ENCODE measurements around the gene BLOC1S1. TPM values are rescaled to one million over a fixed set of nuclear protein-coding genes. Genes with fewer than 3 reads are reported as not detected.
A peak's percentile ranks its signal among the peaks of the same experiment; 100 is the strongest.

BLOC1S1 gene
- total RNA-seq, 3 donors from 2014 or later, result 60.7 to 65.7 (median 61.7) TPM

GRCh38 chr12:55723516-55724225 is 7.8 kb downstream of the BLOC1S1 start:
- no peak for DNase-seq
- no peak for ATAC-seq
- no peaks in the 10 kb centered on the region for H3K27me3 Mint-ChIP-seq (ENCODE audit: low read depth)
- H3K9me3 Mint-ChIP-seq, result no peaks in the 10 kb centered on the region
- peaks cover 28% of the 10 kb centered on the region for H3K4me1 Mint-ChIP-seq (ENCODE audit: low read depth)
- no peak overlapping the region for H3K4me3 Mint-ChIP-seq
- H3K36me3 Mint-ChIP-seq (ENCODE audit: insufficient read depth), result peaks cover 6% of the 10 kb centered on the region

DNA sequence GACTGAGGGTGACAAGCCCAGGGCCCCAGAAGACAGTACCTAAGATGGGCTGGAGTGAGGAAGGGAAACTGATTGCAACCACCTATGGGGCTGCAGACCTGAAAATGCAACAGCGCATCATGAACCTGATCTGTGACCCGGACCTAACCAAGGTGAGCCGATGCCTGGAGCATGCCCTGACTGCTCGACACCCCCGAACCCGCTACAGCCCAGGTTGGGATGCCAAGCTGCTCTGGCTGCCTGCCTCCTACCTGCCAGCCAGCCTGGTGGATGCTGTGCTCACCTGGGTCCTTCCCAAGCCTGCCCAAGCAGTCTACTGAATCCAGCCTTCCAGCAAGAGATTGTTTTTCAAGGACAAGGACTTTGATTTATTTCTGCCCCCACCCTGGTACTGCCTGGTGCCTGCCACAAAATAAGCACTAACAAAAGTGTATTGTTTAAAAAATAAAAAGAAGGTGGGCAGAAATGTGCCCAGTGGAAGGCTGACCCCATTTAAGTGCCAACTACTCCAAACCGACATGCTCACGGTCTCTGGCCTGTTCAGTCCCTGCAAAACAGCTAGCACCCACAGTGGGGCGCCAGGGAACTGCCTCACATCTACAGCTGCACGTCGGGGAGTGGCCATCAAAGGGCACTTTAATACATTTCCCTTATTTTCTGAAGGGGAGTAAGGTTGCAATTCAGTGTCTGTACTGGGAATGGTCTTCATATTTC is 8.5 kb downstream of the BLOC1S1 start:
- ATAC-seq (peak in 1 of 2 donors; percentile 32), DNase-seq (peak; percentile 52)
- H3K27me3 Mint-ChIP-seq (ENCODE audit: low read depth), result no peaks in the 10 kb centered on the region
- H3K36me3 Mint-ChIP-seq (ENCODE audit: insufficient read depth), result peaks cover 6% of the 10 kb centered on the region
- H3K4me1 Mint-ChIP-seq (ENCODE audit: low read depth), result peaks cover 28% of the 10 kb centered on the region
- no peaks in the 10 kb centered on the region for H3K9me3 Mint-ChIP-seq
- no peak overlapping the region for H3K4me3 Mint-ChIP-seq

GRCh38 chr12:55724940-55725309 is 9.1 kb downstream of the BLOC1S1 start:
- DNase-seq (no peak), ATAC-seq (no peak)
- Mint-ChIP-seq H3K4me3 (no peak overlapping the region), H3K27me3 (ENCODE audit: low read depth) (no peaks in the 10 kb centered on the region), H3K9me3 (no peaks in the 10 kb centered on the region), H3K36me3 (ENCODE audit: insufficient read depth) (peaks cover 6% of the 10 kb centered on the region), H3K4me1 (ENCODE audit: low read depth) (peaks cover 34% of the 10 kb centered on the region)

DNA sequence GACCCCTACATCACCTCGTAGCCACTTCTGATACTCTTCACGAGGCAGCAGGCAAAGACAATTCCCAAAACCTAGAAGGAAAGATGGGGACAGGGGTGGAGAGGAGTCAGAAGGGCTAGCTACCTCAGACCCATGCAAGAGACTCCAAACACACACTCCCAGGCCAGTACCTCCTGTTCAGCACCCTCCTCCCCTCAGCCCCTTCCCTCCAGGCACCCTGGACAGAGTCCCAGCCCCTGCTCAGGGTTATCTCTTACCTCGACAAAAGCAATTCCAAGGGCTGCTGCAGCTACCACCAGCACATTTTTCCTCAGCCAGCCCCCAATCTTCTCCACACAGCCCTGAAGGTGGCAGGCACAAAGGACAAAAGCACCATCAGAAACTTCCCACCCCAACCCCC is 9.7 kb downstream of the BLOC1S1 start:
- Mint-ChIP-seq H3K4me1 (ENCODE audit: low read depth) (peaks cover 40% of the 10 kb centered on the region), H3K36me3 (ENCODE audit: insufficient read depth) (peaks cover 6% of the 10 kb centered on the region), H3K4me3 (no peak overlapping the region), H3K9me3 (no peaks in the 10 kb centered on the region), H3K27me3 (ENCODE audit: low read depth) (no peaks in the 10 kb centered on the region)
- ATAC-seq (no peak), DNase-seq (no peak)

DNA sequence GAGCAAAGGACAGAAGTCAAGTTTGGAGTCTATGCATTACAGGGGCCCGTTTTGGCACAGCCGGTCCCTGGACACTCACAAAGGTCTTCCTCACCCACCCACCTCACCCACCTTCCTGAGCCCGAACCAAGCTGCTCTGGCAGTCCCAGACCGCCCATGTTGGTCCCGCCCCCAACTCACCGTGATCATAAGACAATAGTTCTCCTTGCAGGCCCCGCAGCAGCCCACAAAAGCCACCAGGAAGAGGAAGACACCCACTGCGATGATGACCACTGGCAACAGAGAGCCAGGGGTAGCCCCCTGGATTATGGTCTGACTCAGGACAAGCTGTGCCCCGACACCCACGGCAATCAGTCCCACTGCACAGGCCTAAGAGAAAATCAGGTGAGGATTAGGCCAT is 11.1 kb downstream of the BLOC1S1 start:
- H3K4me1 Mint-ChIP-seq (ENCODE audit: low read depth), result peaks cover 41% of the 10 kb centered on the region
- DNase-seq, result no peak
- H3K27me3 Mint-ChIP-seq (ENCODE audit: low read depth), result no peaks in the 10 kb centered on the region
- H3K9me3 Mint-ChIP-seq, result no peaks in the 10 kb centered on the region
- H3K4me3 Mint-ChIP-seq, result peak overlapping the region; percentile 88
- no peak for ATAC-seq
- H3K36me3 Mint-ChIP-seq (ENCODE audit: insufficient read depth), result peaks cover 6% of the 10 kb centered on the region

DNA sequence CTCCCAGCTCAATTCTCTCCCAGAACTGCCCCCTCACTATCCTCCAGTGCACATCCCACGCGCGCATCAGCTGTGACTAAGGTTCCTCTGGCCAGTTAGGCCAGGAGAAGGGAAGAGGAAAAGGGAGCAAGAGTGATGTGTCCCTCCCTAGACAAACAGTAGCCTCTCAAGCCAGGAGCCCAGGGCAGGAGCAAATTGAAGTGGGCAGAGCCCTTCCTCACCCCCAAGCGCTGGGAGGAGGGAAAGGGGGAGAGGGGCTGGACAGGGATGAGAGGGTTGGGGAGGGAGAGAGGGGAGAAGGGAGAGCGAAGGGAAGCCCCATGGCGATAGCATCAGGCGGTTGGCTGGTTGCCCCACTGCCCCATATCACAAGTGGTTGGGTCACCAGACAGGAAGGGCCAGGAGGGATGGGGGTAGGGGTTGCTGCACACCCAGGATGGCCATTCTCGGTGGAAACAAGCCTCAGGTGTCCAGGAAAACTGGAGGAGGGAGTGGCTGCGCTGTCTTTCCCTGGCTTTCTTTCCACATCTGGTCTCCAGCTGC is 11.9 kb downstream of the BLOC1S1 start:
- Mint-ChIP-seq H3K27me3 (ENCODE audit: low read depth) (no peaks in the 10 kb centered on the region), H3K36me3 (ENCODE audit: insufficient read depth) (peaks cover 6% of the 10 kb centered on the region), H3K4me3 (peak overlapping the region; percentile 88), H3K4me1 (ENCODE audit: low read depth) (peaks cover 41% of the 10 kb centered on the region), H3K9me3 (no peaks in the 10 kb centered on the region)
- DNase-seq (no peak), ATAC-seq (no peak)

GRCh38 chr12:55728186-55728938 is 12.5 kb downstream of the BLOC1S1 start:
- Mint-ChIP-seq H3K36me3 (ENCODE audit: insufficient read depth) (peaks cover 6% of the 10 kb centered on the region), H3K4me3 (peak overlapping the region; percentile 88), H3K27me3 (ENCODE audit: low read depth) (no peaks in the 10 kb centered on the region), H3K4me1 (ENCODE audit: low read depth) (peaks cover 41% of the 10 kb centered on the region), H3K9me3 (no peaks in the 10 kb centered on the region)
- DNase-seq (no peak), ATAC-seq (peak; percentile 3 to 10)

DNA sequence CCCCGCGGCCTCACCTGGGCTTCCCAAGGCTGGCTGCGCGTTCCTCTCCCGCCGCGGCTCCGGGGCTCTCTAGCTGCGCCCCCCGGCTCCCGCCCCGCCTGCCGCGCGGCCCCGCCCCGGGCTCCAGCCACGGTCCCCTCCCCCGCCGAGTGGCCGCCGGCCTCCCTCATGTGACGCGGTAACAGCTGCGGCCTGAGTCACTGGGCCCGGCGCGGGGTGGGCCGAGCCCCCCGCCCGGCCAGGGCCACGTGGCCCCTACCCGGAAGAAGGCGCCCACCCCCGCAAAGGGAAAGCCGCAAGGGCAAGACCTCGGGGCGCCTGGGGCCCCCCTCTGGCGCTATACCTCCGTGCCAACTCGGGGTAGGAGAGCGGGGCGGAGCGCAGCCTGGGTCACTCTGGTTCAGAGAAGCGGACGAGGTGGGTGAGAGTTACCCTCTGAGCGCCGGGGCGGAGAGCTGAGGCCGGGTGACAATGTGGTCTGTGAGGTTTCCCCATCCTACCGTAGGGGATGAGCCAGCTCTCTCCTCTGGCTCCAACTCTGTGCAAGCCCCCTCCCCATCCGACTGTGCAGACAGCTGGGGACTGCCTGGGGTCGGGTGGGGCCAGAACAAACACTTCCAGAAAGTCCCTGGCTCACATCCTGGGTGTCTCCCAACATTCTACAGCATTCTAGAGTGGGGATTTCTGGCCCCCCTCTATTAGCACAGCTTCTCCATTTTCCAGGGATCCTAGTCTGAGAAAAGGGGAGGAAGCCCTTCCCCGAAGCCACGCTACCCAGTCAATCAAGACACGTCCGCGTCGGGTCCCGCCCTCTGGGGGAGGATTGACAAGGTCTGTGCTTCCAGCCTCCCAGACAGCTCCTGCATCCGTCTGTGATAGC is 13.3 kb downstream of the BLOC1S1 start, which contains the start of gene CD63:
Gene CD63, minus strand, starts transcription at position 71 of the 880 bp plus-strand sequence. CDS start 668 bp downstream, outside the sequence.
- peak; percentile 65 for DNase-seq
- Mint-ChIP-seq H3K36me3 (ENCODE audit: insufficient read depth) (peaks cover 6% of the 10 kb centered on the region), H3K4me1 (ENCODE audit: low read depth) (peaks cover 41% of the 10 kb centered on the region), H3K4me3 (peak within 1 kb of the TSS; percentile 88), H3K9me3 (no peaks in the 10 kb centered on the region), H3K27me3 (ENCODE audit: low read depth) (no peaks in the 10 kb centered on the region)
- peak; percentile 75 to 76 for ATAC-seq

DNA sequence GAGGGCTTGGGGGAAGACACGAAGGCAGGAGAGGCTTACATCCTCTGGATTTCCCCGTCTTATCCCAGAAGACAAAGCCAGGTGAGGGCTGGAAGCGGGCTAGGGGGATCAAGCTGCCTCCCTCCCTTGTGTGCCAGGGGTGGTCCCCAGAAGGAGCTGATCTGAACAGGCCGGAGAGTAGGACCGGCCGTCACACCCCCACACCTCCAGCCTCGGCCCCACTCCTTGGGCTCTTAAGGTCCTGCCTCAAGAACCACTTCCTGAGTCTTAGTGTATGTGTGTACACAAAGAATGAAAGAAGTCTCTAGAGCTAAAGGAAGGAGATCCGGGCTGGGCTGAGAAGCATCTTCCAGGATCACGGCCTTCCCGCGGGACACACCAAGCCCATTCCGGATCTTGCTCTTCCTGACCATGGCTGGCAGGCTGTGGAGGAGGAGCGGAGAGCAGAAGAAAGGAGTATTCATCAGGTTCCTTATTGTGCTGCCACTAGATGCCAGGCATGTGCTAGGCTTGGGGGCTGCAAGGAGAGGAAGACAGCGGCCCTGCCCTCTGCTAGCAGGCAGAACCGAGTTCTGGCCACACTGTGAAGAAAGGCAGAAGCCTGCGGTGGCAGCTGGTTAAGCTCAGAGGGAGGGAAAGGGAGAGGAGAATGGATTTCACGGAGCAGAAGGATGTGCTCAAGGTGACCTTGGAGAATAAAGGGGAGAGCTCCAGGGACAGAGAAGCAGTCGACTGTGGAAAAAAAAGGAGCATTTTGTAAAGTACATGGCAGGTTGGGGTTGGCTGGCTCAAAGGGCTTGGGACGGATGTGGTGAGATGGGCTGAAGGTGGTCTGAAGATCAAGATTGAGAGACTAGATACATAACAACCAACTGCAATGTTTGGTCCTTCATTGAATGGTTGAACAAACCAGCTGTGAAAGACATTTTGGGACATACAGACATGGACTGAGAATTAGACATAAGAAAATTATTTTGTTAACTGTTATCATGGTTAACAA is 14.3 kb downstream of the BLOC1S1 start:
- peak overlapping the region; percentile 88 for H3K4me3 Mint-ChIP-seq
- H3K4me1 Mint-ChIP-seq (ENCODE audit: low read depth), result peaks cover 34% of the 10 kb centered on the region
- DNase-seq, result no peak
- H3K36me3 Mint-ChIP-seq (ENCODE audit: insufficient read depth), result peaks cover 2% of the 10 kb centered on the region
- no peaks in the 10 kb centered on the region for H3K9me3 Mint-ChIP-seq
- peak; percentile 12 to 21 for ATAC-seq
- no peaks in the 10 kb centered on the region for H3K27me3 Mint-ChIP-seq (ENCODE audit: low read depth)

GRCh38 chr12:55732288-55732687 is 16.4 kb downstream of the BLOC1S1 start:
- Mint-ChIP-seq H3K4me3 (no peak overlapping the region), H3K9me3 (no peaks in the 10 kb centered on the region), H3K27me3 (ENCODE audit: low read depth) (no peaks in the 10 kb centered on the region), H3K36me3 (ENCODE audit: insufficient read depth) (no peaks in the 10 kb centered on the region), H3K4me1 (ENCODE audit: low read depth) (peaks cover 24% of the 10 kb centered on the region)
- ATAC-seq (no peak), DNase-seq (no peak)

DNA sequence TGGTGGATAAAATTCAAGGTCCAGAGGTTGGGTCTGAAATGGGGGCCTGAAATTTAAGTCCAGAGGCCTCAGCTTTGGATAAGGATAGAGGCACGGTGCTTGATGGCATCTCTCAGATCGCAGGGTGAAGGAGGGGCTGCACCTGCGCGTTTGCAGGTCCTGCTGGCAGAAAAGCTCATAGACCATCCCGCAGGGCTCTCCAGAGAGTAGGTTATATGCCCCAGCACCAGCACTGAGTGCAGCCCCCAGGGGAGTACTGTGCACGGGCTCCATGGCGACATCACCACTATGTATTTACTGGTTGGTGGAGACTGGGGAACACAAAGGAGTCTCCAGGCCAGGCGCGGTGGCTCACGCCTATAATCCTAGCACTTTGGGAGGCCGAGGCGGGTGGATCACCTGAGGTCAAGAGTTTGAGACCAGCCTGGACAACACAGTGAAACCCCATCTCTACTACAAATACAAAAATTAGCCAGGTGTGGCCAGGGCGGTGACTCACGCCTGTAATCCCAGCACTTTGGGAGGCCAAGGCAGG is 17.2 kb downstream of the BLOC1S1 start:
- no peaks in the 10 kb centered on the region for H3K27me3 Mint-ChIP-seq (ENCODE audit: low read depth)
- no peak overlapping the region for H3K4me3 Mint-ChIP-seq
- no peak for ATAC-seq
- no peaks in the 10 kb centered on the region for H3K36me3 Mint-ChIP-seq (ENCODE audit: insufficient read depth)
- H3K9me3 Mint-ChIP-seq, result no peaks in the 10 kb centered on the region
- DNase-seq, result no peak
- peaks cover 28% of the 10 kb centered on the region for H3K4me1 Mint-ChIP-seq (ENCODE audit: low read depth)

GRCh38 chr12:55733858-55734257 is 18.0 kb downstream of the BLOC1S1 start:
- no peak for DNase-seq
- no peaks in the 10 kb centered on the region for H3K36me3 Mint-ChIP-seq (ENCODE audit: insufficient read depth)
- H3K27me3 Mint-ChIP-seq (ENCODE audit: low read depth), result no peaks in the 10 kb centered on the region
- H3K9me3 Mint-ChIP-seq, result no peaks in the 10 kb centered on the region
- peaks cover 32% of the 10 kb centered on the region for H3K4me1 Mint-ChIP-seq (ENCODE audit: low read depth)
- ATAC-seq, result no peak
- no peak overlapping the region for H3K4me3 Mint-ChIP-seq

All from activated T-cell treated with anti-CD3 and anti-CD28 coated beads, Interleukin-2, amount 50 U/mL, for 4 hours (primary cell).